Endodermal cell (in vitro differentiated cells): Measurements from ENCODE around the gene SNRNP35. TPM values are rescaled to one million over a fixed set of nuclear protein-coding genes. Genes with fewer than 3 reads are reported as not detected.

Experiments used
- DNase-seq: peaks from one replicate; pipeline ENCODE4 v3.0.0-alpha.2; 2017
- H3K27ac ChIP-seq: 2 replicates; pipeline ENCODE4 v1.5.1; 2013; ENCODE audit warnings: mild to moderate bottlenecking, low read depth, low read length, moderate library complexity
- H3K27me3 ChIP-seq: 2 replicates; pipeline ENCODE4 v1.6.1; 2013; ENCODE audit warnings: mild to moderate bottlenecking, low read length, moderate library complexity; ENCODE audit not compliant: insufficient read depth, control insufficient read depth, poor library complexity, severe bottlenecking
- H3K36me3 ChIP-seq: 2 replicates; pipeline ENCODE4 v1.7.0; 2013; ENCODE audit warnings: mild to moderate bottlenecking, low read length, moderate library complexity; ENCODE audit not compliant: control insufficient read depth, insufficient read depth
- H3K4me1 ChIP-seq: one replicate; pipeline ENCODE4 v1.7.0; 2013; ENCODE audit warnings: low read length; ENCODE audit not compliant: control insufficient read depth, insufficient read depth
- H3K4me3 ChIP-seq: 2 replicates; pipeline ENCODE4 v1.5.1; 2013; ENCODE audit warnings: mild to moderate bottlenecking, low read length, moderate library complexity
- H3K9ac ChIP-seq: 2 replicates; pipeline ENCODE4 v1.6.1; 2013; ENCODE audit warnings: mild to moderate bottlenecking, low read length, moderate library complexity; ENCODE audit not compliant: poor library complexity, severe bottlenecking; ENCODE audit errors: extremely low read depth
- H3K9me3 ChIP-seq: 2 replicates; pipeline ENCODE4 v1.6.1; 2013; ENCODE audit warnings: mild to moderate bottlenecking, low read length, moderate library complexity; ENCODE audit not compliant: control insufficient read depth
- H3K27ac Mint-ChIP-seq: 2 replicates; pipeline ENCODE4 v1.8.0; 2020; ENCODE audit warnings: mixed read lengths
- H3K27me3 Mint-ChIP-seq: 2 replicates; pipeline ENCODE4 v1.8.0; 2021; ENCODE audit warnings: mild to moderate bottlenecking, mixed read lengths; ENCODE audit not compliant: insufficient read depth
- H3K36me3 Mint-ChIP-seq: 2 replicates; pipeline ENCODE4 v1.8.0; 2020; ENCODE audit warnings: low read depth, mixed read lengths
- H3K4me1 Mint-ChIP-seq: 2 replicates; pipeline ENCODE4 v1.8.0; 2020; ENCODE audit warnings: mixed read lengths
- H3K4me3 Mint-ChIP-seq: 2 replicates; pipeline ENCODE4 v1.8.0; 2020; ENCODE audit warnings: mild to moderate bottlenecking, moderate library complexity, mixed read lengths
- H3K9me3 Mint-ChIP-seq: 2 replicates; pipeline ENCODE4 v1.8.0; 2020; ENCODE audit warnings: mild to moderate bottlenecking, mixed read lengths
- whole genome bisulfite sequencing, 2 experiments: methylation state at CpG; one replicate each; pipeline versions ENCODE4 v1.1.5 to v1.1.7; 2013; ENCODE audit warnings: missing lambda C conversion rate in 2 of 2, mixed read lengths in 1 of 2; ENCODE audit not compliant: insufficient coverage in 1 of 2, insufficient read length in 1 of 2; 5-methylcytosine and 5-hydroxymethylcytosine counted together
- total RNA-seq, 2 donors: library from RNA; stranded (reverse); fragmentation: NEBNext Ultra II Directional in 1 of 2; extraction: Animal tissue kit (Norgen Biotek cat#: 25700) in 1 of 2; gene quantifications; 2 replicates in 1 of 2; 3 replicates in 1 of 2; pipeline ENCODE4 v1.2.1, GENCODE V29; 2021
- TF ChIP-seq, protein P1 (sequence below): fragments of 200-600 bp; sonication (generic); conservative IDR thresholded peaks from 2 replicates; pipeline ENCODE4 v1.5.0; 2021; ENCODE audit warnings: antibody characterized with exemption, mild to moderate bottlenecking

The SNRNP35 gene
- total RNA-seq, 2 donors from 2014 or later, result 17.9 to 24.9 TPM

DNA sequence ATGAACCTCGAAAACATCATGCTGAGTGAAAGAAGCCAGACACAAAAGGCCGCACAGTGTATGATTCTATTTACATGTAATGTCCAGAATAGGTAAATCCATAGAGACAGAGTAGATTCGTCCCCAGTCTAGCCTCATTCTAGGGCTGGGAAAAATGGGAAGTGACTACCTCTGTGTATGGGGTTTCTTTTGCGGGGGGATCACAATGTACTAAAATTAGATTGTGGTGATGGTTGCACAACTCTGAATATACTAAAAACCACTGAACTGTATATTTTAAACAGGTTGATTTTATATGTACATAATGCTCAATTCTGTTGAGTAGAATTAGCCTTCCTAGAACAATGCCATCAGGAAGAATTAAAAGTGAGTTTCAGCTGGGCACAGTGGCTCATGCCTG lies 15.2 kb upstream of the SNRNP35 start:
- no peak overlapping the region for H3K4me3 ChIP-seq
- H3K4me1 Mint-ChIP-seq, result peaks cover 7% of the 10 kb centered on the region
- 95 to 97% methylated on average over 3 to 4 of the region's 4 CpGs for WGBS, 2 experiments
- peaks cover 3% of the 10 kb centered on the region for H3K27me3 ChIP-seq
- no peaks in the 10 kb centered on the region for H3K4me1 ChIP-seq
- H3K9ac ChIP-seq, result no peak overlapping the region
- no peaks in the 10 kb centered on the region for H3K9me3 Mint-ChIP-seq
- TF ChIP-seq, protein P1, sequence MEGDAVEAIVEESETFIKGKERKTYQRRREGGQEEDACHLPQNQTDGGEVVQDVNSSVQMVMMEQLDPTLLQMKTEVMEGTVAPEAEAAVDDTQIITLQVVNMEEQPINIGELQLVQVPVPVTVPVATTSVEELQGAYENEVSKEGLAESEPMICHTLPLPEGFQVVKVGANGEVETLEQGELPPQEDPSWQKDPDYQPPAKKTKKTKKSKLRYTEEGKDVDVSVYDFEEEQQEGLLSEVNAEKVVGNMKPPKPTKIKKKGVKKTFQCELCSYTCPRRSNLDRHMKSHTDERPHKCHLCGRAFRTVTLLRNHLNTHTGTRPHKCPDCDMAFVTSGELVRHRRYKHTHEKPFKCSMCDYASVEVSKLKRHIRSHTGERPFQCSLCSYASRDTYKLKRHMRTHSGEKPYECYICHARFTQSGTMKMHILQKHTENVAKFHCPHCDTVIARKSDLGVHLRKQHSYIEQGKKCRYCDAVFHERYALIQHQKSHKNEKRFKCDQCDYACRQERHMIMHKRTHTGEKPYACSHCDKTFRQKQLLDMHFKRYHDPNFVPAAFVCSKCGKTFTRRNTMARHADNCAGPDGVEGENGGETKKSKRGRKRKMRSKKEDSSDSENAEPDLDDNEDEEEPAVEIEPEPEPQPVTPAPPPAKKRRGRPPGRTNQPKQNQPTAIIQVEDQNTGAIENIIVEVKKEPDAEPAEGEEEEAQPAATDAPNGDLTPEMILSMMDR, result no peak
- H3K27ac Mint-ChIP-seq, result no peak overlapping the region
- no peak for DNase-seq
- H3K27ac ChIP-seq, result no peak overlapping the region
- no peaks in the 10 kb centered on the region for H3K36me3 Mint-ChIP-seq
- peaks cover 4% of the 10 kb centered on the region for H3K27me3 Mint-ChIP-seq
- H3K36me3 ChIP-seq, result no peaks in the 10 kb centered on the region
- no peak overlapping the region for H3K4me3 Mint-ChIP-seq
- H3K9me3 ChIP-seq, result no peaks in the 10 kb centered on the region

DNA sequence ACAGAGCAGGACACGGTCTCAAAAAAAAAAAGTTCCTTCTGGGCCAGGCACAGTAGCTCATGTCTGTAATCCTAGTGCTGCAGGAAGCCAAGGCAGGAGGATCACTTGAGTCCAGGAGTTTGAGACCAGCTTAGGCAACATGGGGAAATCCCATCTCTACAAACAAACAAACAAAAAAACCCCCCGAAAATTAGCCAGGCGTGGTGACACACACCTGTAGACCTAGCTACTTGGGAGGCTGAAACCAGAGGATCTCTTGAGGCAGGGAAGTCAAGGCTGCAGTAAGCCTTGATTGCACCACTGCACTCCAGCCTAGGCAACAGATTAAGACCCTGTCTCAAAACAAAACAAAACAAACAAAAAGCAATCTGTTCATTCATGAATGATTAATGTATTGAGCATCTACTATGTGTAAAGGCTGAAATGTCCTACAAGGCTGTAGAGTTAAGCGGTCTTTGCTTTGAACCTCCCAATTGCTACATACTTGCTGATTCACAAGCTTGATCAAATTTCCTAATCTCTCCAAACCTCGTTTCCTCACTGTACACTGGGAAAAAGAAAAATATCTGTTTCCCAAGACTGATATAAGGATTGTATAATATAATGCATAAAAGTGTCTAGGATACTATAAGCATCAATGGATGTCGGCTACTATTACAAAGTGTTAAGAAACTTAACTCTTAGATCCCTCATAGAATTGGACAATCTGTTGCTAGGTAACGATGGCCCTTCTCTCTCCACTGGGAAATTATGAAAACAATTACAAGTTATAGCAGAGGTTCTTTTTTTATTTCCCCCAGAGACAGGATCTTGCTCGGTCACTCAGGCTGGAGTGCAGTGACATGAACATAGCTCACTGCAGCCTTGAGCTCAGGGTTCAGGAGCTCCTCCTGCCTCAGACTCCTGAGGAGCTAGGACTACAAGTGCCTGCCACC lies 13.6 kb upstream of the SNRNP35 start:
- Mint-ChIP-seq H3K4me1 (peaks cover 7% of the 10 kb centered on the region), H3K9me3 (no peaks in the 10 kb centered on the region), H3K36me3 (no peaks in the 10 kb centered on the region), H3K27me3 (no peaks in the 10 kb centered on the region), H3K4me3 (no peak overlapping the region), H3K27ac (no peak overlapping the region)
- TF ChIP-seq, protein P1, result no peak
- DNase-seq, result no peak
- Histone ChIP-seq H3K4me1 (no peaks in the 10 kb centered on the region), H3K4me3 (no peak overlapping the region), H3K9ac (no peak overlapping the region), H3K27ac (no peak overlapping the region), H3K36me3 (no peaks in the 10 kb centered on the region), H3K27me3 (no peaks in the 10 kb centered on the region), H3K9me3 (no peaks in the 10 kb centered on the region)
- WGBS, 2 experiments, result 91 to 94% methylated on average over 6 to 7 of the region's 8 CpGs

DNA sequence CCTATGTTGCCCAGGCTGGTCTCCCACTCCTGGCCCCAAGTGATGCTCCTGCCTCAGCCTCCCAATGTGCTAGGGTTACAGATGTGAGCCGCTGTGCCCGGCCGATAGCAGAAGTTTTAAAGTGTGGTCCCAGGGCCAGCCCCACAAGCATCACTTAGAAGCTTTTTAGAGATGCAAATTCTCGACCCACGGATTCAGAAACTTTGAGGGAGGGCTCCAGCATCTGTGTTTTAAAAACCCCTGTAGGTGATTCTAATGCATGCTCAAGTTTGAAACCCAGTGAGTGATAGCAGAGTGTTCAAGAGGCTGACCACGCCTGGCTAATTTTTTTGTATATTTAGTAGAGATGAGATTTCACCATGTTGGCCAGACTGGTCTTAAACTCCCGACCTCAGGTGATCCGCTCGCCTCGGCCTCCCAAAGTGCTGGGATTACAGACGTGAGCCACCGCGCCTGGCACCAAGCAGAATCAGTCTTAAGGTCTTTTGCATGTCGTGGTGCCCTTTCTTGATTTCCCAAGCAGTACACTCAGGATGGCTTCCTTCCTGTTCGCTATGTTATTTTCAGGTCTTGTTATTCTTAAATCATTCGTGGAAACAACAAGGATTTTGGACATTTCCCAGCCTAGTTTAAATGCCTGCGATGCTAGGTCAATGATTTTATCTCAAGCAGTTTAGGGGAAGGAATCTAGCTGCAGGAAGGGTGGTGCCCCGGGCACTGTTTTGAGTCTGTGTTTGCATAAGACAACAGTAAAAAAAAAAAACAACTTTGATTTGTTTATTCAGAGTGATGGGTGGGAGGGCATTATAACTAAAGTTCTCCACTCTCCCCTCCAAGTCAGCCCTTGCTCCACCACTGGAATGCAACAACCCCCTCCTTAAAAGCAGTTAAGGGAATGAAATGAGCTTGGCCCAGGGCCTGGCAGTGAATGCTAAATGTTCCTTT lies 12.3 kb upstream of the SNRNP35 start:
- H3K9ac ChIP-seq, result no peak overlapping the region
- no peaks in the 10 kb centered on the region for H3K9me3 ChIP-seq
- H3K27me3 ChIP-seq, result no peaks in the 10 kb centered on the region
- 80 to 82% methylated on average over 18 of the region's 18 CpGs for WGBS, 2 experiments
- Mint-ChIP-seq H3K9me3 (no peaks in the 10 kb centered on the region), H3K4me1 (peaks cover 7% of the 10 kb centered on the region), H3K36me3 (no peaks in the 10 kb centered on the region), H3K4me3 (no peak overlapping the region), H3K27ac (peak overlapping the region; percentile 30), H3K27me3 (no peaks in the 10 kb centered on the region)
- H3K4me1 ChIP-seq, result no peaks in the 10 kb centered on the region
- no peak overlapping the region for H3K27ac ChIP-seq
- H3K4me3 ChIP-seq, result no peak overlapping the region
- TF ChIP-seq, protein P1, result no peak
- no peaks in the 10 kb centered on the region for H3K36me3 ChIP-seq
- no peak for DNase-seq
